ENCODE data around the gene COMMD9.

DNA sequence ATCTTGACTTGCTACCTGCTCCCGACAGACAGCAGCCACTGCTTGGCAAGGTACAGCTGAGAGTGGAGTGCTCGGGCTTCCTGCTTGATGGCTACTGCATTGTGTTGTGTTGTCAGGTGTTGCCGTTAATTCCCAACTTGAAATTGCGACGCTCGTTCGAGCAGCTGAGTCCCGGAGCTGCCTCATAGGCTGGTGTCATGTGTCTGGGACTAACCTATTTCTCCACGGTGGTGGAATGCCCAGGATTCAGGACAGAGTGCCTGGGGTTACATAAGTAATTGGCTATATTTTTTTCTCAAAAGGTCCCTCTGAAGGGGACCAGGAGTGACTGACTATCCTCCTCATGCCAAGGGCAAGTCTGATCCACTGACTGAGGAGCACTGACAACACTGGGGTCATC, 18.5 kb downstream of the COMMD9 start:
- TF ChIP-seq CTCF (IDR thresholded peaks at IDR 0.05) (no peak), POLR2A (IDR thresholded peaks at IDR 0.05) (no peak)
